H9 (cell line): ENCODE data around the gene PLEKHA5. TPM values are rescaled to one million over a fixed set of nuclear protein-coding genes. Genes with fewer than 3 reads are reported as not detected.

ENCODE experiments used
- DNase-seq: peaks from one replicate; pipeline ENCODE4 v3.0.0-alpha.2; 2017
- H2AFZ ChIP-seq: one replicate; pipeline ENCODE4 v1.6.1; 2013; ENCODE audit warnings: mild to moderate bottlenecking, low read length, control low read depth, moderate library complexity
- H2AK5ac ChIP-seq: 2 replicates; pipeline ENCODE4 v1.6.1; 2013; ENCODE audit warnings: low read length, control low read depth, mixed read lengths; ENCODE audit not compliant: insufficient read length
- H2BK120ac ChIP-seq: one replicate; pipeline ENCODE4 v1.6.1; 2013; ENCODE audit warnings: low read depth, mild to moderate bottlenecking, low read length, control low read depth, inconsistent platforms; ENCODE audit not compliant: poor library complexity, severe bottlenecking
- H2BK12ac ChIP-seq: 2 replicates; pipeline ENCODE4 v1.6.1; 2013; ENCODE audit warnings: low read length, control low read depth, mixed read lengths, low read depth; ENCODE audit not compliant: insufficient read length
- H2BK15ac ChIP-seq: 2 replicates; pipeline ENCODE4 v1.6.1; 2013; ENCODE audit warnings: low read depth, low read length, control low read depth
- H2BK20ac ChIP-seq: one replicate; pipeline ENCODE4 v1.6.1; 2013; ENCODE audit warnings: low read depth, mild to moderate bottlenecking, low read length, control low read depth, inconsistent platforms; ENCODE audit not compliant: poor library complexity, severe bottlenecking
- H2BK5ac ChIP-seq: 2 replicates; pipeline ENCODE4 v1.6.1; 2013; ENCODE audit warnings: low read length, control low read depth, mixed read lengths; ENCODE audit not compliant: insufficient read length
- H3K14ac ChIP-seq: 2 replicates; pipeline ENCODE4 v1.6.1; 2013; ENCODE audit warnings: low read length, control low read depth; ENCODE audit not compliant: insufficient read depth
- H3K18ac ChIP-seq: 2 replicates; pipeline ENCODE4 v1.6.1; 2013; ENCODE audit warnings: low read depth, mild to moderate bottlenecking, mixed read lengths, low read length, control low read depth; ENCODE audit not compliant: insufficient read length
- H3K23ac ChIP-seq: 2 replicates; pipeline ENCODE4 v1.6.1; 2013; ENCODE audit warnings: low read length, control low read depth, mixed read lengths, low read depth; ENCODE audit not compliant: insufficient read length
- H3K23me2 ChIP-seq: 2 replicates; pipeline ENCODE4 v1.6.1; 2013; ENCODE audit warnings: low read depth, mild to moderate bottlenecking, mixed read lengths, low read length, control low read depth; ENCODE audit not compliant: insufficient read length, poor library complexity, severe bottlenecking
- H3K27ac ChIP-seq: 2 replicates; pipeline ENCODE4 v1.5.1; 2013; ENCODE audit warnings: low read length, control low read depth, mixed read lengths, low read depth; ENCODE audit not compliant: insufficient read length
- H3K27me3 ChIP-seq: 2 replicates; pipeline ENCODE4 v1.6.1; 2013; ENCODE audit warnings: low read length, control low read depth, inconsistent platforms; ENCODE audit not compliant: insufficient read depth
- H3K4ac ChIP-seq: 2 replicates; pipeline ENCODE4 v1.6.1; 2013; ENCODE audit warnings: low read depth, mild to moderate bottlenecking, control low read depth, inconsistent platforms, low read length, moderate library complexity
- H3K4me1 ChIP-seq: 2 replicates; pipeline ENCODE4 v1.6.1; 2013; ENCODE audit warnings: low read length, control low read depth, inconsistent platforms; ENCODE audit not compliant: insufficient read depth
- H3K4me2 ChIP-seq: 2 replicates; pipeline ENCODE4 v1.6.1; 2013; ENCODE audit warnings: low read length, control low read depth, mixed read lengths; ENCODE audit not compliant: insufficient read length, insufficient read depth
- H3K56ac ChIP-seq: 2 replicates; pipeline ENCODE4 v1.6.1; 2013; ENCODE audit warnings: low read depth, mild to moderate bottlenecking, mixed read lengths, low read length, control low read depth; ENCODE audit not compliant: insufficient read length
- H3K79me1 ChIP-seq: 2 replicates; pipeline ENCODE4 v1.6.1; 2013; ENCODE audit warnings: low read depth, mild to moderate bottlenecking, moderate library complexity, low read length, control low read depth, inconsistent platforms; ENCODE audit not compliant: insufficient read depth, poor library complexity, severe bottlenecking
- H3K79me2 ChIP-seq: 2 replicates; pipeline ENCODE4 v1.6.1; 2013; ENCODE audit warnings: low read length, control low read depth, inconsistent platforms; ENCODE audit not compliant: insufficient read depth
- H3K9ac ChIP-seq: 2 replicates; pipeline ENCODE4 v1.6.1; 2013; ENCODE audit warnings: low read length, control low read depth, mixed read lengths; ENCODE audit not compliant: insufficient read length; ENCODE audit errors: extremely low read depth
- H3K9me3 ChIP-seq: one replicate; pipeline ENCODE4 v1.6.1; 2013; ENCODE audit warnings: low read depth, low read length, inconsistent platforms; ENCODE audit not compliant: control insufficient read depth
- H3T11ph ChIP-seq: one replicate; pipeline ENCODE4 v1.6.1; 2013; ENCODE audit warnings: mild to moderate bottlenecking, low read length, control low read depth, inconsistent platforms
- H4K20me1 ChIP-seq: one replicate; pipeline ENCODE4 v1.6.1; 2013; ENCODE audit not compliant: control insufficient read depth, insufficient read length, insufficient read depth
- H4K5ac ChIP-seq: 2 replicates; pipeline ENCODE4 v1.6.1; 2013; ENCODE audit warnings: low read depth, mild to moderate bottlenecking, mixed read lengths, low read length, control low read depth; ENCODE audit not compliant: insufficient read length
- H4K8ac ChIP-seq: replicated peaks from 2 replicates; pipeline ENCODE4 v1.6.1; 2013; ENCODE audit warnings: low read length, control low read depth, mixed read lengths, low read depth; ENCODE audit not compliant: insufficient read length
- H4K91ac ChIP-seq: 2 replicates; pipeline ENCODE4 v1.6.1; 2013; ENCODE audit warnings: low read depth, mild to moderate bottlenecking, moderate library complexity, mixed read lengths, low read length, control low read depth; ENCODE audit not compliant: insufficient read length
- H3K27ac Mint-ChIP-seq, 3 experiments: 2 replicates in 2 of 3; 3 replicates in 1 of 3; pipeline ENCODE4 v1.8.0; 2020 to 2021; ENCODE audit warnings: mixed read lengths in 3 of 3, mild to moderate bottlenecking in 1 of 3, moderate library complexity in 1 of 3
- H3K27me3 Mint-ChIP-seq: 2 replicates; pipeline ENCODE4 v1.8.0; 2021; ENCODE audit warnings: low read depth, mild to moderate bottlenecking, moderate library complexity, mixed read lengths
- H3K36me3 Mint-ChIP-seq, 3 experiments: 2 replicates in 2 of 3; 3 replicates in 1 of 3; pipeline ENCODE4 v1.8.0; 2020 to 2021; ENCODE audit warnings: low read depth in 3 of 3, mixed read lengths in 3 of 3; ENCODE audit not compliant: insufficient read depth in 1 of 3
- H3K4me1 Mint-ChIP-seq, 2 experiments: 2 replicates each; pipeline ENCODE4 v1.8.0; 2020; ENCODE audit warnings: mixed read lengths in 2 of 2
- H3K4me3 Mint-ChIP-seq, 2 experiments: 2 replicates in 1 of 2; 3 replicates in 1 of 2; pipeline ENCODE4 v1.8.0; 2020 to 2021; ENCODE audit warnings: mild to moderate bottlenecking in 2 of 2, mixed read lengths in 2 of 2, moderate library complexity in 1 of 2
- H3K9me3 Mint-ChIP-seq, 2 experiments: 2 replicates in 1 of 2; 3 replicates in 1 of 2; pipeline ENCODE4 v1.8.0; 2020; ENCODE audit warnings: mild to moderate bottlenecking in 2 of 2, mixed read lengths in 2 of 2, moderate library complexity in 1 of 2
- CTCF ChIP-seq: fragments of 200-600 bp; sonication (generic); conservative IDR thresholded peaks from 3 replicates; pipeline ENCODE4 v1.8.0; 2021; ENCODE audit warnings: antibody characterized with exemption, mild to moderate bottlenecking
- WGBS: extraction: QIAGEN DNeasy Blood & Tissue Kit; methylation state at CpG from one replicate; pipeline ENCODE4 v1.1.7; 2013; ENCODE audit warnings: missing lambda C conversion rate, low lambda C conversion rate, mixed read lengths; ENCODE audit not compliant: insufficient read length; ENCODE audit errors: extremely low coverage; 5-methylcytosine and 5-hydroxymethylcytosine counted together
- total RNA-seq: library from RNA; stranded (reverse); gene quantifications from 2 replicates; pipeline ENCODE4 v1.2.1, GENCODE V29; 2021

Gene PLEKHA5
- total RNA-seq, 1 experiment from 2014 or later, result 86.7 TPM

- Histone ChIP-seq H3K27me3 (no peaks in the 10 kb centered on the region), H2BK15ac (no peak overlapping the region), H2BK12ac (no peak overlapping the region), H3K56ac (no peak overlapping the region), H3K27ac (no peak overlapping the region), H2BK20ac (no peak overlapping the region), H3K79me2 (peaks cover 12% of the 10 kb centered on the region; the same call in 1 of the 2 replicates), H3K79me1 (peaks cover 7% of the 10 kb centered on the region), H2AFZ (no peak overlapping the region), H3K23me2 (no peaks in the 10 kb centered on the region), H3K14ac (no peak overlapping the region), H2BK5ac (no peak overlapping the region), H2BK120ac (no peak overlapping the region), H4K20me1 (no peaks in the 10 kb centered on the region), H3K9ac (no peak overlapping the region), H3T11ph (no peak overlapping the region), H3K23ac (no peak overlapping the region), H3K4me2 (no peak overlapping the region), H4K5ac (no peak overlapping the region), H3K4ac (no peak overlapping the region), H3K9me3 (no peaks in the 10 kb centered on the region), H4K91ac (no peak overlapping the region), H3K18ac (no peak overlapping the region), H4K8ac (no peak overlapping the region), H2AK5ac (no peak overlapping the region), H3K4me1 (no peaks in the 10 kb centered on the region; the same call in 1 of the 2 replicates)
- peaks cover 0 to 3% (median 0%) of the 10 kb centered on the region in 3 experiments; a peak in 1 of 7 replicates for H3K36me3 Mint-ChIP-seq
- no peak for TF ChIP-seq CTCF
- WGBS, result no CpG with 5 or more reads among the region's 6 CpGs
- H3K27ac Mint-ChIP-seq, result no peak overlapping the region
- H3K4me3 Mint-ChIP-seq, result no peak overlapping the region
- H3K9me3 Mint-ChIP-seq, result no peaks in the 10 kb centered on the region
- peaks cover 17 to 30% of the 10 kb centered on the region in 2 experiments for H3K4me1 Mint-ChIP-seq
- no peaks in the 10 kb centered on the region for H3K27me3 Mint-ChIP-seq
- no peak for DNase-seq
Observed at GRCh38 chr12:19196959-19197630, 67.6 kb downstream of the PLEKHA5 start.
